ENCODE results near the gene CRCP. TPM values are rescaled to one million over a fixed set of nuclear protein-coding genes. Genes with fewer than 3 reads are reported as not detected.
"Not testable (repeated sequence)": the region's sequence is repeated elsewhere in the genome, so short reads cannot be mapped to it uniquely, and the experiment has no call there.

CRCP gene
- total RNA-seq, 1 donor = 53.1 TPM

GRCh38 chr7:66163186-66163610 lies 48.6 kb downstream of the CRCP start:
- DNase-seq (ENCODE audit: low read depth) = no peak
- no peak overlapping the region for H3K4me3 ChIP-seq (ENCODE audit: low read depth, low read length)
- no peak for TF ChIP-seq CTCF (IDR thresholded peaks at IDR 0.05; ENCODE audit: insufficient read depth, low read depth, low read length)

GRCh38 chr7:66164356-66164755 lies 49.7 kb downstream of the CRCP start:
- TF ChIP-seq CTCF (IDR thresholded peaks at IDR 0.05; ENCODE audit: insufficient read depth, low read depth, low read length) = no peak
- no peak for DNase-seq (ENCODE audit: low read depth)
- H3K4me3 ChIP-seq (ENCODE audit: low read depth, low read length) = no peak overlapping the region

GRCh38 chr7:66167773-66168387 lies 53.2 kb downstream of the CRCP start:
- no peak for TF ChIP-seq CTCF (IDR thresholded peaks at IDR 0.05; ENCODE audit: insufficient read depth, low read depth, low read length)
- H3K4me3 ChIP-seq (ENCODE audit: low read depth, low read length) = no peak overlapping the region
- peak; percentile 84 for DNase-seq (ENCODE audit: low read depth)

- no peak for TF ChIP-seq CTCF (IDR thresholded peaks at IDR 0.05; ENCODE audit: insufficient read depth, low read depth, low read length)
- no peak for DNase-seq (ENCODE audit: low read depth)
- no peak overlapping the region for H3K4me3 ChIP-seq (ENCODE audit: low read depth, low read length)
These were observed 55.0 kb downstream of the CRCP start for GRCh38 chr7:66169616-66170015.

GRCh38 chr7:66170309-66171231 lies 55.9 kb downstream of the CRCP start:
- DNase-seq (ENCODE audit: low read depth) = peak; percentile 89
- no peak for TF ChIP-seq CTCF (IDR thresholded peaks at IDR 0.05; ENCODE audit: insufficient read depth, low read depth, low read length)
- H3K4me3 ChIP-seq (ENCODE audit: low read depth, low read length) = no peak overlapping the region

- H3K4me3 ChIP-seq (ENCODE audit: low read depth, low read length) = not testable (repeated sequence)
- DNase-seq (ENCODE audit: low read depth) = peak; percentile 43
These were observed 58.1 kb downstream of the CRCP start for GRCh38 chr7:66172536-66173401.

- DNase-seq (ENCODE audit: low read depth) = no peak
These were observed 59.2 kb downstream of the CRCP start for GRCh38 chr7:66173856-66174255.

GRCh38 chr7:66175006-66175405 lies 60.4 kb downstream of the CRCP start:
- H3K4me3 ChIP-seq (ENCODE audit: low read depth, low read length); DNase-seq (ENCODE audit: low read depth): not testable (repeated sequence)

More at GRCh38 chr7:66173856-66174255, 59.2 kb downstream of the CRCP start:
- H3K4me3 ChIP-seq (ENCODE audit: low read depth, low read length) = no peak overlapping the region
- TF ChIP-seq CTCF (IDR thresholded peaks at IDR 0.05; ENCODE audit: insufficient read depth, low read depth, low read length) = no peak

Data from fibroblast of villous mesenchyme (primary cell).